ENCODE measurements around the gene CYTH1.

DNA sequence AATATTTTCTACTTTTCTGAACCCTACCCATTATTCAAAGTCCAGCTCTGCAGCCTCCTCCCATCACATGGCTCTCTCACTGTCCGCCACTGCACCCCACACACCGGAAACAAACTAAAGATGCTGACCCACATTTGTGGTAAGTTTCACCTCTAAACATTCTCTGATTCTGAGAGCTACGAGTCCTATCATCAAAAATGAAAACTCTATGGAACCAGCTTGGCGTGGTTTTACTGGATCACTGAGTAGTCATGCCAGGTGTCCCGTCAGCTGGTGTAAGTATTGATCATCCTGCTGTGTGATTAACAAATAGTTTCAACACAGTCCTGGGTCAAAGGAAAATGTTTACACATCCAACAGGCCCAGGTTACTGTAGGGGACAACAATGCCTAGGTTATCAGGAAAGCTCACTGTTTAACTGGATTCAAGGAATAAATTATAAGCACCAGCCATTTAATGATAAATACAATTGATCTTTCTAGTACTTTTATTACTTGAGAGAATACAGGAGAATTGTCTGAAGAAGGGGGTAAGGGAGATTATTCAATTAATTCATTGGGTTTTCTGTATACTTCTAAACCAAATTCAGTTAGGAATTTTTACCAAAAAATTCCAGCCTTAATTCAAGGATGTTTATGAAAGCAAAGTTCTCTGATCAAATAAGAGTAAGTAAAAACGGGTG is 33.9 kb downstream of the CYTH1 start:
- TF ChIP-seq CTCF (IDR thresholded peaks at IDR 0.05 in 8 of 11, conservative IDR thresholded peaks at IDR 0.05 in 3 of 11) (no peak), POLR2A (IDR thresholded peaks at IDR 0.05) (no peak), POLR2AphosphoS5 (IDR thresholded peaks at IDR 0.05) (peak in 1 of 3 donors; percentile 40)

Measured in spleen (tissue), 7 donors.